GM21825 (cell line): ENCODE results near the gene ZDHHC19.

Source experiments
- ATAC-seq: cut with Tn5 transposase; IDR thresholded peaks from one replicate; pipeline ENCODE4 v1.9.1; 2021; ENCODE audit warnings: mild to moderate bottlenecking, moderate library complexity; ENCODE audit not compliant: unreplicated experiment

The ZDHHC19 gene

GRCh38 chr3:196150481-196150880 lies 60.7 kb downstream of the ZDHHC19 start:
- no peak for ATAC-seq

DNA sequence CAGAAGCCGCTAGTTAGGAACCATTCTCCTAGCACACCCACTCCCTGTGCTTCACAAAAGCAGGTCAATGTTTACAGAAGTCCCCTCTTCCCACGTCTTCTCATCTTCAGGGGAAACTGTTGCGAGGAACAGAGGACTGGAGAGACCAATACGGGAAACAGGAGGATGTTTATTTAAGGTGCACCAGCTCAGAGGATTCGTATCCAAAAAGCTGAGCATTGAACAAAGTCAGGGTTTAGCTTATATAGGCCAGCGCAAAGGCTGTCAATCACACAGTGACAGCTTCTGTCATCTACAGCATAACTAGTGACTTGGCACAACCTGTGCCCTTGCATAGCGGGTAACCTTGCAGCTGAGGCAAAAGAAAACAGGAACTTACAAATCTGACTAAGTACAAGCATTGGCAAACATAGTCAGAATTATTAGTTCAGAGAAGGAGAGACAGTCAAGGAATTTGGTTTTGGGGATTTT lies 61.3 kb downstream of the ZDHHC19 start:
- no peak for ATAC-seq

GRCh38 chr3:196149375-196149774 lies 61.8 kb downstream of the ZDHHC19 start:
- ATAC-seq: no peak
